GM12878 (cell line): ENCODE measurements around the gene GMPR2. TPM values are rescaled to one million over a fixed set of nuclear protein-coding genes. Genes with fewer than 3 reads are reported as not detected.

Experiments
- CEBPB ChIP-seq, 2 experiments: fragments of 150-350 bp in 1 of 2; IDR thresholded peaks; 2 replicates each; pipeline ENCODE4 v1.6.1; 2012 to 2014; ENCODE audit warnings: low read depth in 2 of 2, low read length in 2 of 2, borderline replicate concordance in 1 of 2, inconsistent platforms in 1 of 2
- GATAD2B ChIP-seq: fragments of 450-650 bp; conservative IDR thresholded peaks from 2 replicates; pipeline ENCODE4 v1.6.1; 2017; ENCODE audit warnings: low read depth, mild to moderate bottlenecking, moderate library complexity
- HDAC6 ChIP-seq: fragments of 200-600 bp; sonication (generic); IDR thresholded peaks from one replicate; pipeline ENCODE4 v1.8.0; 2017; ENCODE audit warnings: antibody characterized with exemption; ENCODE audit not compliant: unreplicated experiment
- IRF3 ChIP-seq: fragments of 450-650 bp; IDR thresholded peaks from 2 replicates; pipeline ENCODE4 v1.6.1; 2014; ENCODE audit warnings: mild to moderate bottlenecking
- MEF2B ChIP-seq: fragments of 450-650 bp; IDR thresholded peaks from 2 replicates; pipeline ENCODE4 v1.6.1; 2018; ENCODE audit warnings: mild to moderate bottlenecking, moderate library complexity; ENCODE audit not compliant: partially characterized antibody, poor library complexity, severe bottlenecking
- MYB ChIP-seq: fragments of 150-350 bp; IDR thresholded peaks from 2 replicates; pipeline ENCODE4 v1.6.1; 2014; ENCODE audit warnings: mild to moderate bottlenecking, low read depth, low read length, borderline replicate concordance
- RAD51 ChIP-seq: fragments of 450-650 bp; IDR thresholded peaks from 2 replicates; pipeline ENCODE4 v1.6.1; 2016; ENCODE audit warnings: moderate library complexity, mild to moderate bottlenecking, inconsistent platforms
- RBBP5 ChIP-seq: fragments of 200-600 bp; sonication (generic); conservative IDR thresholded peaks from 2 replicates; pipeline ENCODE4 v1.6.1; 2016
- STAT1 ChIP-seq: fragments of 450-650 bp; conservative IDR thresholded peaks from 2 replicates; pipeline ENCODE4 v1.6.1; 2014; ENCODE audit warnings: antibody characterized with exemption, mild to moderate bottlenecking
- TCF12 ChIP-seq: IDR thresholded peaks from 2 replicates; pipeline ENCODE4 v1.6.1; 2011; ENCODE audit warnings: low read depth, mild to moderate bottlenecking, low read length
- polyA plus RNA-seq, 11 experiments: library from polyadenylated mRNA; depleted of rRNA in 4 of 11; unstranded in 6 of 11; stranded (reverse) in 5 of 11; fragments of >200 nt; fragmentation: Nextera tagmentation in 4 of 11; fragmentation: Illumina TruSeq in 1 of 11; extraction: Ambion mirVana in 4 of 11; extraction: Trizol in 1 of 11; gene quantifications; 1 replicate in 1 of 11; 2 replicates in 10 of 11; pipeline versions ENCODE4 v1.2.1 to v1.2.3, GENCODE V29; 2011 to 2016; ENCODE audit warnings: inconsistent platforms in 2 of 11, missing spikeins in 2 of 11, low read depth in 1 of 11
- total RNA-seq, 4 experiments: library from RNA; depleted of rRNA in 3 of 4; stranded (reverse); fragments of >200 nt in 3 of 4; fragmentation: Illumina TruSeq in 1 of 4; extraction: Trizol in 1 of 4; gene quantifications; 2 replicates each; pipeline versions ENCODE4 v1.2.1 to v1.2.3, GENCODE V29; 2013 to 2021
- TF ChIP-seq, protein P1 (sequence below): fragments of 450-650 bp; IDR thresholded peaks from 2 replicates; pipeline ENCODE4 v1.6.1; 2017; ENCODE audit warnings: antibody characterized with exemption, mild to moderate bottlenecking, moderate library complexity
- TF ChIP-seq, protein P2 (sequence below): fragments of 450-650 bp; IDR thresholded peaks from 2 replicates; pipeline ENCODE4 v1.6.1; 2018; ENCODE audit warnings: borderline replicate concordance, mild to moderate bottlenecking; ENCODE audit not compliant: partially characterized antibody
- TF ChIP-seq, protein P3 (sequence below): IDR thresholded peaks from 2 replicates; pipeline ENCODE4 v1.6.1; 2011; ENCODE audit warnings: mild to moderate bottlenecking, low read depth, low read length, moderate library complexity; ENCODE audit not compliant: insufficient replicate concordance
- TF ChIP-seq, protein P4 (sequence below): fragments of 450-650 bp; formaldehyde crosslinking; IDR thresholded peaks from 2 replicates; pipeline ENCODE4 v1.4.0; 2022; ENCODE audit warnings: mild to moderate bottlenecking, moderate library complexity
- TF ChIP-seq, protein P5 (sequence below): fragments of 450-650 bp; IDR thresholded peaks from 2 replicates; pipeline ENCODE4 v1.6.1; 2017; ENCODE audit warnings: low read depth, mild to moderate bottlenecking, moderate library complexity

GMPR2 gene
- total and polyA plus RNA-seq, 10 of the 15 experiments (the other 5 are each of a cell fraction or from before 2014, with no cell fraction given): 55.1 to 80.3 (median 61.5) TPM

DNA sequence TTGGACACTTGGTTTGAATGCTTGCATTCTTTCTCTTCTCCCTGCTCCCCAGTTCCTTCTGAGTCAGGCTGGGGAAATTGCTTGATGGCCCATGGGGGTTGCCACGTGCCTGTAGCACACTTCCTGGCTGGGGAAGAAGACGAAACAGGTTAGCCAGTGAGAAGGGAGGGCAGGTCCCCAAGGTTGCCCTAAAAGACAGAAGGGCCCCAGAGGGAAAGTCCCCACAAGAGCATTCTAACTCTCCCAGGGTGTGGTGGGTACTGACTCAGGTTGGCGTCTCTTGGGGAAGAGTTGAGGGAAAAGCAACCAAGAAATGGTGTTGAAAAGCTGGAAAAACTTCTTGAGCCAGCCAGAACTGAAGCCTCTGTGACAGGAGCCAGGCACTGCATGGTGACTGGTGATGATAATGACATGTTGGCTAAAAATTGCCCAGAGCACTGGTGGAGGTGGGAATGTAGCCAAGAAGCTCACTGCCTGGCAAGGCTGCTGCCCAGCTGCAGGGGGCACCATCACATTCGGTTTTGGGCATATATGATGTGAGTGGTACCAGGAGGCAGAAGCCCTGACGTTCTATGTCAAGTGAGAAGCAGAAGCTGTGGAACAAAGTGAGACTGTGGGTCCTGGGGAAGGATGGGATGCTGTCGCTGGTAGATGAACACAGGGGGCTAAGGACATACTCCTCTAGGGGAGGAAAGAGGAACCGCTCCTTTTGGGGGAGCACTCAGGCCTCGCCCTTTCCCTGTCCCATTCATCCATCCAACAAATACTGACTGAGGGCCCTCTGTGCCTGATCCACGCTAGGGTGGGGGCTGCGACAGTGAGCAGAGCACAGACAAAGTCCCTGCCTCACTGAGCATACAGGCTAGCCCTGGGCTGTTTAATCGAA, 46.8 kb downstream of the GMPR2 start (continued):
- TF ChIP-seq IRF3 (no peak), HDAC6 (no peak), CEBPB (IDR thresholded peaks at IDR 0.05; ENCODE audit: borderline replicate concordance in 1 of 2, low read depth in 2 of 2, low read length in 2 of 2) (no peak), RAD51 (peak; percentile 72; the same call in 1 of the 2 replicates), MEF2B (peak; percentile 80), TCF12 (no peak), RBBP5 (no peak), STAT1 (no peak), GATAD2B (no peak), MYB (no peak)
- TF ChIP-seq, protein P1, sequence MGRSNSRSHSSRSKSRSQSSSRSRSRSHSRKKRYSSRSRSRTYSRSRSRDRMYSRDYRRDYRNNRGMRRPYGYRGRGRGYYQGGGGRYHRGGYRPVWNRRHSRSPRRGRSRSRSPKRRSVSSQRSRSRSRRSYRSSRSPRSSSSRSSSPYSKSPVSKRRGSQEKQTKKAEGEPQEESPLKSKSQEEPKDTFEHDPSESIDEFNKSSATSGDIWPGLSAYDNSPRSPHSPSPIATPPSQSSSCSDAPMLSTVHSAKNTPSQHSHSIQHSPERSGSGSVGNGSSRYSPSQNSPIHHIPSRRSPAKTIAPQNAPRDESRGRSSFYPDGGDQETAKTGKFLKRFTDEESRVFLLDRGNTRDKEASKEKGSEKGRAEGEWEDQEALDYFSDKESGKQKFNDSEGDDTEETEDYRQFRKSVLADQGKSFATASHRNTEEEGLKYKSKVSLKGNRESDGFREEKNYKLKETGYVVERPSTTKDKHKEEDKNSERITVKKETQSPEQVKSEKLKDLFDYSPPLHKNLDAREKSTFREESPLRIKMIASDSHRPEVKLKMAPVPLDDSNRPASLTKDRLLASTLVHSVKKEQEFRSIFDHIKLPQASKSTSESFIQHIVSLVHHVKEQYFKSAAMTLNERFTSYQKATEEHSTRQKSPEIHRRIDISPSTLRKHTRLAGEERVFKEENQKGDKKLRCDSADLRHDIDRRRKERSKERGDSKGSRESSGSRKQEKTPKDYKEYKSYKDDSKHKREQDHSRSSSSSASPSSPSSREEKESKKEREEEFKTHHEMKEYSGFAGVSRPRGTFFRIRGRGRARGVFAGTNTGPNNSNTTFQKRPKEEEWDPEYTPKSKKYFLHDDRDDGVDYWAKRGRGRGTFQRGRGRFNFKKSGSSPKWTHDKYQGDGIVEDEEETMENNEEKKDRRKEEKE: no peak
- TF ChIP-seq, protein P2, sequence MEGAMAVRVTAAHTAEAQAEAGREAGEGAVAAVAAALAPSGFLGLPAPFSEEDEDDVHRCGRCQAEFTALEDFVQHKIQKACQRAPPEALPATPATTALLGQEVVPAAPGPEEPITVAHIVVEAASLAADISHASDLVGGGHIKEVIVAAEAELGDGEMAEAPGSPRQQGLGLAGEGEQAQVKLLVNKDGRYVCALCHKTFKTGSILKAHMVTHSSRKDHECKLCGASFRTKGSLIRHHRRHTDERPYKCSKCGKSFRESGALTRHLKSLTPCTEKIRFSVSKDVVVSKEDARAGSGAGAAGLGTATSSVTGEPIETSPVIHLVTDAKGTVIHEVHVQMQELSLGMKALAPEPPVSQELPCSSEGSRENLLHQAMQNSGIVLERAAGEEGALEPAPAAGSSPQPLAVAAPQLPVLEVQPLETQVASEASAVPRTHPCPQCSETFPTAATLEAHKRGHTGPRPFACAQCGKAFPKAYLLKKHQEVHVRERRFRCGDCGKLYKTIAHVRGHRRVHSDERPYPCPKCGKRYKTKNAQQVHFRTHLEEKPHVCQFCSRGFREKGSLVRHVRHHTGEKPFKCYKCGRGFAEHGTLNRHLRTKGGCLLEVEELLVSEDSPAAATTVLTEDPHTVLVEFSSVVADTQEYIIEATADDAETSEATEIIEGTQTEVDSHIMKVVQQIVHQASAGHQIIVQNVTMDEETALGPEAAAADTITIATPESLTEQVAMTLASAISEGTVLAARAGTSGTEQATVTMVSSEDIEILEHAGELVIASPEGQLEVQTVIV: no peak
- TF ChIP-seq, protein P3, sequence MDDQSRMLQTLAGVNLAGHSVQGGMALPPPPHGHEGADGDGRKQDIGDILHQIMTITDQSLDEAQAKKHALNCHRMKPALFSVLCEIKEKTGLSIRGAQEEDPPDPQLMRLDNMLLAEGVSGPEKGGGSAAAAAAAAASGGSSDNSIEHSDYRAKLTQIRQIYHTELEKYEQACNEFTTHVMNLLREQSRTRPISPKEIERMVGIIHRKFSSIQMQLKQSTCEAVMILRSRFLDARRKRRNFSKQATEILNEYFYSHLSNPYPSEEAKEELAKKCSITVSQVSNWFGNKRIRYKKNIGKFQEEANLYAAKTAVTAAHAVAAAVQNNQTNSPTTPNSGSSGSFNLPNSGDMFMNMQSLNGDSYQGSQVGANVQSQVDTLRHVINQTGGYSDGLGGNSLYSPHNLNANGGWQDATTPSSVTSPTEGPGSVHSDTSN: no peak
- TF ChIP-seq, protein P4, sequence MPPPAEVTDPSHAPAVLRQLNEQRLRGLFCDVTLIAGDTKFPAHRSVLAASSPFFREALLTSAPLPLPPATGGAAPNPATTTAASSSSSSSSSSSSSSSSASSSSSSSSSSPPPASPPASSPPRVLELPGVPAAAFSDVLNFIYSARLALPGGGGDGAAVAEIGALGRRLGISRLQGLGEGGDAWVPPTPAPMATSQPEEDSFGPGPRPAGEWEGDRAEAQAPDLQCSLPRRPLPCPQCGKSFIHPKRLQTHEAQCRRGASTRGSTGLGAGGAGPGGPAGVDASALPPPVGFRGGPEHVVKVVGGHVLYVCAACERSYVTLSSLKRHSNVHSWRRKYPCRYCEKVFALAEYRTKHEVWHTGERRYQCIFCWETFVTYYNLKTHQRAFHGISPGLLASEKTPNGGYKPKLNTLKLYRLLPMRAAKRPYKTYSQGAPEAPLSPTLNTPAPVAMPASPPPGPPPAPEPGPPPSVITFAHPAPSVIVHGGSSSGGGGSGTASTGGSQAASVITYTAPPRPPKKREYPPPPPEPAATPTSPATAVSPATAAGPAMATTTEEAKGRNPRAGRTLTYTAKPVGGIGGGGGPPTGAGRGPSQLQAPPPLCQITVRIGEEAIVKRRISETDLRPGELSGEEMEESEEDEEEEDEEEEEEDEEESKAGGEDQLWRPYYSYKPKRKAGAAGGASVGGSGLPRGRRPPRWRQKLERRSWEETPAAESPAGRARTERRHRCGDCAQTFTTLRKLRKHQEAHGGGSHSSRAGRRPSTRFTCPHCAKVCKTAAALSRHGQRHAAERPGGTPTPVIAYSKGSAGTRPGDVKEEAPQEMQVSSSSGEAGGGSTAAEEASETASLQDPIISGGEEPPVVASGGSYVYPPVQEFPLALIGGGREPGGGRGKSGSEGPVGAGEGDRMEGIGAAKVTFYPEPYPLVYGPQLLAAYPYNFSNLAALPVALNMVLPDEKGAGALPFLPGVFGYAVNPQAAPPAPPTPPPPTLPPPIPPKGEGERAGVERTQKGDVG (CRISPR knock-in tag): no peak
- TF ChIP-seq, protein P5, sequence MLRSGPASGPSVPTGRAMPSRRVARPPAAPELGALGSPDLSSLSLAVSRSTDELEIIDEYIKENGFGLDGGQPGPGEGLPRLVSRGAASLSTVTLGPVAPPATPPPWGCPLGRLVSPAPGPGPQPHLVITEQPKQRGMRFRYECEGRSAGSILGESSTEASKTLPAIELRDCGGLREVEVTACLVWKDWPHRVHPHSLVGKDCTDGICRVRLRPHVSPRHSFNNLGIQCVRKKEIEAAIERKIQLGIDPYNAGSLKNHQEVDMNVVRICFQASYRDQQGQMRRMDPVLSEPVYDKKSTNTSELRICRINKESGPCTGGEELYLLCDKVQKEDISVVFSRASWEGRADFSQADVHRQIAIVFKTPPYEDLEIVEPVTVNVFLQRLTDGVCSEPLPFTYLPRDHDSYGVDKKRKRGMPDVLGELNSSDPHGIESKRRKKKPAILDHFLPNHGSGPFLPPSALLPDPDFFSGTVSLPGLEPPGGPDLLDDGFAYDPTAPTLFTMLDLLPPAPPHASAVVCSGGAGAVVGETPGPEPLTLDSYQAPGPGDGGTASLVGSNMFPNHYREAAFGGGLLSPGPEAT: peak; percentile 51; the same call in 1 of the 2 replicates
